ENCODE results near the gene CPLANE1.

- TF ChIP-seq POLR2AphosphoS5 (IDR thresholded peaks at IDR 0.05; ENCODE audit: low read depth, low read length) (no peak), TAF1 (IDR thresholded peaks at IDR 0.05; ENCODE audit: borderline replicate concordance, insufficient read depth, low read length) (no peak), SIN3A (IDR thresholded peaks at IDR 0.05; ENCODE audit: borderline replicate concordance, insufficient read depth, low read length) (no peak), REST (IDR thresholded peaks at IDR 0.05; ENCODE audit: insufficient read depth in 1 of 2, low read depth in 2 of 2, low read length in 2 of 2) (no peak)
These were observed 34.1 kb upstream of the CPLANE1 start for GRCh38 chr5:37283214-37283820.

Data from PFSK-1 (cell line).